Stomach (tissue), 4 donors: ENCODE measurements around the gene PFDN4.

ENCODE experiments used
- CTCF ChIP-seq, 7 experiments: fragments of 450-650 bp in 4 of 7; fragments of 200-600 bp in 3 of 7; sonication (generic) in 3 of 7; IDR thresholded peaks; one replicate each; pipeline ENCODE4 v1.5.1; 2016 to 2019; ENCODE audit warnings: antibody characterized with exemption in 7 of 7, control low read depth in 2 of 7, mild to moderate bottlenecking in 1 of 7
- POLR2A ChIP-seq, 4 donors: fragments of 450-650 bp; IDR thresholded peaks; one replicate each; pipeline ENCODE4 v1.6.1; 2016; ENCODE audit warnings: antibody characterized with exemption in 4 of 4, control low read depth in 2 of 4, mild to moderate bottlenecking in 1 of 4, moderate library complexity in 1 of 4

- TF ChIP-seq CTCF (IDR thresholded peaks at IDR 0.05) = no peak
- no peak for TF ChIP-seq POLR2A (IDR thresholded peaks at IDR 0.05)
Observed at GRCh38 chr20:54212226-54212625, 4.3 kb downstream of the PFDN4 start.
